Hepatocyte (in vitro differentiated cells): ENCODE data around the gene MARCHF9.

Experiments used
- EZH2phosphoT487 ChIP-seq: fragments of 200-600 bp; sonication (generic); IDR thresholded peaks from one replicate; pipeline ENCODE4 v1.6.1; 2018; ENCODE audit warnings: antibody characterized with exemption, mild to moderate bottlenecking, low read depth, moderate library complexity; ENCODE audit not compliant: unreplicated experiment, severe bottlenecking
- TF ChIP-seq, protein P1 (sequence below): fragments of 200-600 bp; sonication (generic); IDR thresholded peaks from 2 replicates; pipeline ENCODE4 v1.5.1; 2016; ENCODE audit warnings: antibody characterized with exemption, mild to moderate bottlenecking; ENCODE audit not compliant: poor library complexity

DNA sequence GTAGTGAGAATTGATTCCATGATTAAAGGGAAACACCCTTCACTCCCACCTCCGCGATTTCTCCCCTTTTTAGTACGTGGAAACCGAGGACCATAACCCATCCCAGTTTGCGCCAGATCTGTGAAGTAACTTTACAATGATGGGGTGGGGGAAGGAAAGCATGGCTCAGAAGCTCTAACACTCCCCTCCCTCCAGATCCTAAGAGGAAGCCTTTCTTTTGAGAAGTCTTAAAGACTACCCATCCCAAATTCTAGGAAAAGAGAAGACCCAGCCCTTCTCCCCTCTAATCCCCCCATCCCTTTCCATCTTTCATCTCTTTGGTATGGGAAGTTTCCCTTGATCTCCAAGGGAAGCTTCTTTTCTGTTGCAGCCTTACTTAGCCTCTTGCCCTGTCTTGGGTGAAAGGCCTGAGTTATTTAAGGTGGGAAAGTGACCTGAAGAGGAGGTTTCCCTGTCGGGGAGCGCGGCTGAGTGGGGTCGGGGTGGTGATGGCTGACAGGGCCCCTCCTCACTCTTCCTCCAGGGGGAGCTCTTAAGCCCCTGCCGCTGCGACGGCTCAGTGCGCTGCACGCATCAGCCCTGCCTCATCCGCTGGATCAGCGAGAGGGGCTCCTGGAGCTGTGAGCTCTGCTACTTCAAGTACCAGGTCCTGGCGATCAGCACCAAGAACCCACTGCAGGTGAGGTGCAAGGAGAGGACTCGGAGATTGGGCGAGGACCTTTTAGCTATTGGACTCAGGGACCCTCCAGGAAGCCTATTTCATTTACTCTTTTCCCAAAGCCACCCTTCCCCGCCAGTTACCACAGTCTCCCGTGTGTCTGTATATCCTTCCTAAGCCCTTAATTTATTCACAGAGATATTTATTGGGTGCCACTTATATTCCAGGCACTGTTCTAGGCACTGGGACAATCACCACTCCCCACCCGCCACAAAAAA lies 1.8 kb downstream of the MARCHF9 start:
- TF ChIP-seq, protein P1, sequence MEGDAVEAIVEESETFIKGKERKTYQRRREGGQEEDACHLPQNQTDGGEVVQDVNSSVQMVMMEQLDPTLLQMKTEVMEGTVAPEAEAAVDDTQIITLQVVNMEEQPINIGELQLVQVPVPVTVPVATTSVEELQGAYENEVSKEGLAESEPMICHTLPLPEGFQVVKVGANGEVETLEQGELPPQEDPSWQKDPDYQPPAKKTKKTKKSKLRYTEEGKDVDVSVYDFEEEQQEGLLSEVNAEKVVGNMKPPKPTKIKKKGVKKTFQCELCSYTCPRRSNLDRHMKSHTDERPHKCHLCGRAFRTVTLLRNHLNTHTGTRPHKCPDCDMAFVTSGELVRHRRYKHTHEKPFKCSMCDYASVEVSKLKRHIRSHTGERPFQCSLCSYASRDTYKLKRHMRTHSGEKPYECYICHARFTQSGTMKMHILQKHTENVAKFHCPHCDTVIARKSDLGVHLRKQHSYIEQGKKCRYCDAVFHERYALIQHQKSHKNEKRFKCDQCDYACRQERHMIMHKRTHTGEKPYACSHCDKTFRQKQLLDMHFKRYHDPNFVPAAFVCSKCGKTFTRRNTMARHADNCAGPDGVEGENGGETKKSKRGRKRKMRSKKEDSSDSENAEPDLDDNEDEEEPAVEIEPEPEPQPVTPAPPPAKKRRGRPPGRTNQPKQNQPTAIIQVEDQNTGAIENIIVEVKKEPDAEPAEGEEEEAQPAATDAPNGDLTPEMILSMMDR, result peak; percentile 61
- no peak for TF ChIP-seq EZH2phosphoT487
